SU-DHL-6 (cell line): ENCODE measurements around the gene LETM1.

Source experiments
- EZH2phosphoT487 ChIP-seq: fragments of 200-600 bp; sonication (generic), shearing (Covaris generic); conservative IDR thresholded peaks from 2 replicates; pipeline ENCODE4 v1.6.1; 2018; ENCODE audit warnings: mild to moderate bottlenecking, antibody characterized with exemption, low read length, moderate library complexity, mixed read lengths
- TF ChIP-seq, protein P1 (sequence below): fragments of 200-600 bp; sonication (generic); IDR thresholded peaks from one replicate; pipeline ENCODE4 v1.5.1; 2017; ENCODE audit warnings: antibody characterized with exemption, mild to moderate bottlenecking, low read length, moderate library complexity; ENCODE audit not compliant: insufficient read depth, poor library complexity, severe bottlenecking

DNA sequence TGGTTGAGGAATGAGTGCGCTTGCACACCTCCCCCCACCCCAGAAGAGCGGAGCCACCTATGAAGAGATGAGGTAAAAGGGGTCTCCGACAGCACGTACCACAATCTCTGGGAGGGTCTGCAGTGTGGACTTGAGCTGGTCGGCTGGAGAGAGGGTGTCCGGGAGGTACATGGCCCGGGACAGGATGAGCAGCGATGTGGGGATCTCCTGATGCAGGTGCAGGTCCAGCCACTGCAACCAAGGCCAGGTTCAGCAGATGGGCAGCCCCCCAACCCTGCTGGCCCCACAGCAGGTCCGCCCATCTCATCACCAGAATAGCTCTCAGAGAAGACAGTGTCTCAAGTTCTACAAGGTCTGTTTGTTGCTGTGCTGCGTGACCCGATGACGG lies 32.4 kb downstream of the LETM1 start:
- TF ChIP-seq, protein P1, sequence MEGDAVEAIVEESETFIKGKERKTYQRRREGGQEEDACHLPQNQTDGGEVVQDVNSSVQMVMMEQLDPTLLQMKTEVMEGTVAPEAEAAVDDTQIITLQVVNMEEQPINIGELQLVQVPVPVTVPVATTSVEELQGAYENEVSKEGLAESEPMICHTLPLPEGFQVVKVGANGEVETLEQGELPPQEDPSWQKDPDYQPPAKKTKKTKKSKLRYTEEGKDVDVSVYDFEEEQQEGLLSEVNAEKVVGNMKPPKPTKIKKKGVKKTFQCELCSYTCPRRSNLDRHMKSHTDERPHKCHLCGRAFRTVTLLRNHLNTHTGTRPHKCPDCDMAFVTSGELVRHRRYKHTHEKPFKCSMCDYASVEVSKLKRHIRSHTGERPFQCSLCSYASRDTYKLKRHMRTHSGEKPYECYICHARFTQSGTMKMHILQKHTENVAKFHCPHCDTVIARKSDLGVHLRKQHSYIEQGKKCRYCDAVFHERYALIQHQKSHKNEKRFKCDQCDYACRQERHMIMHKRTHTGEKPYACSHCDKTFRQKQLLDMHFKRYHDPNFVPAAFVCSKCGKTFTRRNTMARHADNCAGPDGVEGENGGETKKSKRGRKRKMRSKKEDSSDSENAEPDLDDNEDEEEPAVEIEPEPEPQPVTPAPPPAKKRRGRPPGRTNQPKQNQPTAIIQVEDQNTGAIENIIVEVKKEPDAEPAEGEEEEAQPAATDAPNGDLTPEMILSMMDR, result no peak
- no peak for TF ChIP-seq EZH2phosphoT487
